ENCODE results near the gene SERPINA1.

The SERPINA1 gene

GRCh38 chr14:94384342-94384741, 4.1 kb downstream of the SERPINA1 start:
- Histone ChIP-seq H3K27ac (ENCODE audit: insufficient read depth, low read length, poor library complexity, severe bottlenecking) (no peak overlapping the region), H3K4me3 (ENCODE audit: insufficient read depth, low read depth, low read length, poor library complexity, severe bottlenecking) (no peak overlapping the region), H3K4me1 (ENCODE audit: control insufficient read depth, insufficient read depth, low read length, poor library complexity, severe bottlenecking) (no peaks in the 10 kb centered on the region), H3K27me3 (replicated peaks; ENCODE audit: control insufficient read depth, insufficient read depth, low read length, poor library complexity, severe bottlenecking) (no peaks in the 10 kb centered on the region), H3K36me3 (ENCODE audit: control insufficient read depth, insufficient read depth, low read length) (no peaks in the 10 kb centered on the region), H3K9me3 (ENCODE audit: control insufficient read depth, low read length) (no peaks in the 10 kb centered on the region)
- no peak for DNase-seq

- Histone ChIP-seq H3K36me3 (ENCODE audit: control insufficient read depth, insufficient read depth, low read length) (no peaks in the 10 kb centered on the region), H3K27me3 (replicated peaks; ENCODE audit: control insufficient read depth, insufficient read depth, low read length, poor library complexity, severe bottlenecking) (no peaks in the 10 kb centered on the region), H3K4me1 (ENCODE audit: control insufficient read depth, insufficient read depth, low read length, poor library complexity, severe bottlenecking) (no peaks in the 10 kb centered on the region), H3K9me3 (ENCODE audit: control insufficient read depth, low read length) (no peaks in the 10 kb centered on the region), H3K27ac (ENCODE audit: insufficient read depth, low read length, poor library complexity, severe bottlenecking) (no peak overlapping the region), H3K4me3 (ENCODE audit: insufficient read depth, low read depth, low read length, poor library complexity, severe bottlenecking) (no peak overlapping the region)
- DNase-seq, result no peak
These were observed 4.6 kb downstream of the SERPINA1 start for GRCh38 chr14:94383777-94384176.

GRCh38 chr14:94382716-94383596, 5.4 kb downstream of the SERPINA1 start:
- H3K27ac ChIP-seq (ENCODE audit: insufficient read depth, low read length, poor library complexity, severe bottlenecking), result no peak overlapping the region
- DNase-seq, result no peak
- no peaks in the 10 kb centered on the region for H3K36me3 ChIP-seq (ENCODE audit: control insufficient read depth, insufficient read depth, low read length)

GRCh38 chr14:94382099-94382715, 6.2 kb downstream of the SERPINA1 start:
- H3K9me3 ChIP-seq (ENCODE audit: control insufficient read depth, low read length), result no peaks in the 10 kb centered on the region
- DNase-seq, result no peak
- no peaks in the 10 kb centered on the region for H3K27me3 ChIP-seq (replicated peaks; ENCODE audit: control insufficient read depth, insufficient read depth, low read length, poor library complexity, severe bottlenecking)
- H3K4me1 ChIP-seq (ENCODE audit: control insufficient read depth, insufficient read depth, low read length, poor library complexity, severe bottlenecking), result no peaks in the 10 kb centered on the region
- no peaks in the 10 kb centered on the region for H3K36me3 ChIP-seq (ENCODE audit: control insufficient read depth, insufficient read depth, low read length)
- no peak overlapping the region for H3K4me3 ChIP-seq (ENCODE audit: insufficient read depth, low read depth, low read length, poor library complexity, severe bottlenecking)
- H3K27ac ChIP-seq (ENCODE audit: insufficient read depth, low read length, poor library complexity, severe bottlenecking), result no peak overlapping the region

More at GRCh38 chr14:94382716-94383596, 5.4 kb downstream of the SERPINA1 start:
- Histone ChIP-seq H3K27me3 (replicated peaks; ENCODE audit: control insufficient read depth, insufficient read depth, low read length, poor library complexity, severe bottlenecking) (no peaks in the 10 kb centered on the region), H3K9me3 (ENCODE audit: control insufficient read depth, low read length) (no peaks in the 10 kb centered on the region), H3K4me1 (ENCODE audit: control insufficient read depth, insufficient read depth, low read length, poor library complexity, severe bottlenecking) (no peaks in the 10 kb centered on the region), H3K4me3 (ENCODE audit: insufficient read depth, low read depth, low read length, poor library complexity, severe bottlenecking) (no peak overlapping the region)

GRCh38 chr14:94381149-94382030, 7.0 kb downstream of the SERPINA1 start:
- Histone ChIP-seq H3K27ac (ENCODE audit: insufficient read depth, low read length, poor library complexity, severe bottlenecking) (no peak overlapping the region), H3K9me3 (ENCODE audit: control insufficient read depth, low read length) (no peaks in the 10 kb centered on the region), H3K36me3 (ENCODE audit: control insufficient read depth, insufficient read depth, low read length) (no peaks in the 10 kb centered on the region), H3K4me1 (ENCODE audit: control insufficient read depth, insufficient read depth, low read length, poor library complexity, severe bottlenecking) (no peaks in the 10 kb centered on the region), H3K27me3 (replicated peaks; ENCODE audit: control insufficient read depth, insufficient read depth, low read length, poor library complexity, severe bottlenecking) (no peaks in the 10 kb centered on the region), H3K4me3 (ENCODE audit: insufficient read depth, low read depth, low read length, poor library complexity, severe bottlenecking) (no peak overlapping the region)
- no peak for DNase-seq

- Histone ChIP-seq H3K9me3 (ENCODE audit: control insufficient read depth, low read length) (no peaks in the 10 kb centered on the region), H3K27ac (ENCODE audit: insufficient read depth, low read length, poor library complexity, severe bottlenecking) (no peak overlapping the region), H3K4me3 (ENCODE audit: insufficient read depth, low read depth, low read length, poor library complexity, severe bottlenecking) (no peak overlapping the region), H3K4me1 (ENCODE audit: control insufficient read depth, insufficient read depth, low read length, poor library complexity, severe bottlenecking) (no peaks in the 10 kb centered on the region), H3K27me3 (replicated peaks; ENCODE audit: control insufficient read depth, insufficient read depth, low read length, poor library complexity, severe bottlenecking) (no peaks in the 10 kb centered on the region), H3K36me3 (ENCODE audit: control insufficient read depth, insufficient read depth, low read length) (no peaks in the 10 kb centered on the region)
- no peak for DNase-seq
These were observed 7.9 kb downstream of the SERPINA1 start for GRCh38 chr14:94380225-94381148.

GRCh38 chr14:94379291-94380224, 8.8 kb downstream of the SERPINA1 start:
- Histone ChIP-seq H3K27ac (ENCODE audit: insufficient read depth, low read length, poor library complexity, severe bottlenecking) (no peak overlapping the region), H3K4me1 (ENCODE audit: control insufficient read depth, insufficient read depth, low read length, poor library complexity, severe bottlenecking) (no peaks in the 10 kb centered on the region), H3K9me3 (ENCODE audit: control insufficient read depth, low read length) (no peaks in the 10 kb centered on the region), H3K36me3 (ENCODE audit: control insufficient read depth, insufficient read depth, low read length) (no peaks in the 10 kb centered on the region), H3K27me3 (replicated peaks; ENCODE audit: control insufficient read depth, insufficient read depth, low read length, poor library complexity, severe bottlenecking) (no peaks in the 10 kb centered on the region), H3K4me3 (ENCODE audit: insufficient read depth, low read depth, low read length, poor library complexity, severe bottlenecking) (no peak overlapping the region)
- DNase-seq, result no peak

- no peaks in the 10 kb centered on the region for H3K36me3 ChIP-seq (ENCODE audit: control insufficient read depth, insufficient read depth, low read length)
- DNase-seq, result no peak
These were observed 9.7 kb downstream of the SERPINA1 start for GRCh38 chr14:94378527-94379290.

More at GRCh38 chr14:94378527-94379290, 9.7 kb downstream of the SERPINA1 start:
- H3K9me3 ChIP-seq (ENCODE audit: control insufficient read depth, low read length), result no peaks in the 10 kb centered on the region
- no peaks in the 10 kb centered on the region for H3K27me3 ChIP-seq (replicated peaks; ENCODE audit: control insufficient read depth, insufficient read depth, low read length, poor library complexity, severe bottlenecking)
- H3K27ac ChIP-seq (ENCODE audit: insufficient read depth, low read length, poor library complexity, severe bottlenecking), result no peak overlapping the region
- H3K4me1 ChIP-seq (ENCODE audit: control insufficient read depth, insufficient read depth, low read length, poor library complexity, severe bottlenecking), result no peaks in the 10 kb centered on the region
- no peak overlapping the region for H3K4me3 ChIP-seq (ENCODE audit: insufficient read depth, low read depth, low read length, poor library complexity, severe bottlenecking)
